ENCODE results near the gene PITPNB. TPM values are rescaled to one million over a fixed set of nuclear protein-coding genes. Genes with fewer than 3 reads are reported as not detected.

The PITPNB gene
- 32.3 TPM for total RNA-seq

DNA sequence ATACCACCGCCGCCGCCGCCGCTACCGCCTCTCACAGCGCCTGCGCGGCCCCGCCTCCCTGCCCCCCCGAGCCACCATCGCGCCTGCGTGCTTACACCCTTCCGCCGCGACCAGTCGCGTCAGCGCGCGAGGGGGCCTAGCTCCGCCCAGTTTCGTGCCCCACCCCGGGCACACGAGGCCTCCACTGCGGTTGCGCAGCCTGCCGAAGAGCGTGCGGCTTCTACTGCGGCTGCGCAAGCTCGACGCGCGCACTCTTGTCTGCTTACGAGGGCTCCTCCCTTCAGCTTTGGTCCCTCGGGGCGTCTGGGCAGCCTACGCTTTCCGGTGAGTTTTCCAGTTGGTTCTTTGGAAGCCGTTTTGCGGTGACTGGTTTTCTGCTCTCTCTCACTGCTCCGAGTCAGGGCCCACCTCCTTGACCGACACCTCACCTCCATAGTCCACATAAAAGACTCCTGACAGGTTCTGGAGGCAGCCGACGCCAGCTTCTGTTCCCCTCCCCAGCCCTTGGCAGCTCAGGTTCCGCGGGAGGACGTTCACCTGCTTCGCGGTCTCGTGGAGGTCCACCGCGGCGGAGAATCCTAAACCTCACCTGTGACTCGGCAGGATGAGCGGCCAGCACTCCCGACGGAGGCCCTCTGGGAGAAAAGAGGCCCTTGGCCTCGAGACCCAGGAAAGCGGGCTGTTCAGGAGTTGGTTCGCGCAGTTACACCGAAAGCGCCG is at the start of gene PITPNB:
TSS of gene PITPNB (minus strand) at position 35 of the 720 bp plus-strand sequence. CDS start 65 bp downstream, outside the sequence.
- peak; percentile 91 for DNase-seq

DNA sequence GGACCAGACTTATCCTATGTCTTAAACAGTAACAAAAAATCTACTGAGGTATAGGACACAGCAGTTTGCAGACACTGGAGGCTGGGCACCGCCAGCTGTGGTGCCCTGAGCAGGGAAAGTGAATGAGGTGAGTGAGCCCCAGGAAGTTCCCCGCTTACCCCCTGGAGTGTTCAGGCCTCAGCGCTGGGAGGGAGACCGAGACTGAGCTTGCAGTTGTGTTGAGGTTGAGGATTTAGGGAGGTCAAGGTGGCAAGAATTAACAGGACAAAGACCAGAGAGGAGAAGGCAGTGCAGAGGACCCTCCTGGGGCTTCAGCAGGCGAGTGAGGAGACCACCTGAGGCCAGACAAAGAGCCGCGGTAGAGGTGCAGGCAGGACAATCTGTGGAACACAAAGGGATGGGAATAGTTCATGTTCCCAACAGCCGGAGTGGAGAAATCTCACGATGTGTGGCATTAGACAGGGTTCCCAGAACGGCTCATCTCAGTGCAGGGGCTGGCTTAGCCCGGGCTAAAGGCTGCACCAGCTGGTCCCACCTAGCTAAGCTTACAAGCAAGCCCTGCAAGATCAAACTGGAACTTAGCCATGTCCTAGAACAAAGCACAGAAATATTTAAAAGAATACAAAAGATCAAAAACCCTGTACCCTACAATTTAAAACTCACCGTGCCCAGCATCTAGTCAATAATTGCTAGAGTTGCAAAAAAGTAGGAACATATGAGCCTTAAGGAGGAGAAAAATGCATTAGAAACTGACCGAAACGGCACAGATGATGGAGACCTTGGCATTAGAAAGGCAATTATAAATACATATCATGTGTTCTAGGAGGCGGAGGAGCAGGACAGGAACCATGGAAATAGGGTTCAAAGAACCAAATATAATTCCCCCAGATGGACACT is 47.4 kb upstream of the PITPNB start:
- no peak for DNase-seq

GRCh38 chr22:27962268-27963044 is 43.4 kb upstream of the PITPNB start:
- no peak for DNase-seq

- no peak for DNase-seq
Observed at GRCh38 chr22:27961680-27962079, 42.6 kb upstream of the PITPNB start.

GRCh38 chr22:27961182-27961581 is 42.1 kb upstream of the PITPNB start:
- DNase-seq = no peak

- no peak for DNase-seq
Observed at GRCh38 chr22:27959335-27960090, 40.5 kb upstream of the PITPNB start.

- DNase-seq = no peak
Observed at GRCh38 chr22:27952779-27953178, 33.7 kb upstream of the PITPNB start.

- DNase-seq = no peak
Observed at GRCh38 chr22:27952091-27952490, 33.0 kb upstream of the PITPNB start.

GRCh38 chr22:27949421-27949820 is 30.4 kb upstream of the PITPNB start:
- DNase-seq = no peak

DNA sequence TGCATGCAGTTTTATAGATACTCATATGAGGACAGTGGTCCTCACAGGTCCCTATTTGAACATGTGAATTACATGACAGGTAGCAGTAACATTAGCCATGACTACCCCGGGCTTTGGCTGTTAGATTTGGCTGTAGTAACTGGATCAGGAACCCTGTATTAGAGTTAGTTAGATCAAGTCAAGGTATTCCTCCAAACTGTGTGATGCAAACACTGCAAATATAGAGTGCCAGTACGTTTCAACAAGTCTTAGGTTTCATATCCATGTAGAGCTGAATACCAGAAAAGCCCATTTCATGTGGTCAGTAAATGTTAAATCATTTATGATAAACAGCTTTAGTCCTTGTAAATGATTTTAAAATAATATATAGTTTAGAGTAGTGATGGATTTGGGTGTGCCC is 29.5 kb upstream of the PITPNB start:
- DNase-seq = no peak

GRCh38 chr22:27947448-27947847 is 28.4 kb upstream of the PITPNB start:
- no peak for DNase-seq

GRCh38 chr22:27941143-27941542 is 22.1 kb upstream of the PITPNB start:
- no peak for DNase-seq

DNA sequence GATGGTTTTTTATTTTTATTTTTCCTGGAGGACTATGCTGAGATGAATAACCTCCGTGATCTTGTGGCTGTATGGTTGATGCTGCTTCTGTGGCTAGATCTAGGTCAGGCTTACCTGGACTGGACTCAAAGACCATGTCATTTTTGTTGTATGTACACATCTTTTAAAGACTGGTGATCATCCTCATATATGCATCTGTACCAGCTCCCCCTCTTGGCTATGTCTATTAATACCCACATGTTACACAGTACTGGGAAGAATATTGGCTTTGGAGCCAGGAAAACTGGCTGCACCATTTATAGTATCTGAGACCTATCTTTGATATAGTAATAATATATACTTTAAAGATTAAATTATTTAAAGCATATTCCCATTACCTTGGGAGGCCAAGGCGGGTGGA is 18.4 kb upstream of the PITPNB start:
- DNase-seq = no peak

DNA sequence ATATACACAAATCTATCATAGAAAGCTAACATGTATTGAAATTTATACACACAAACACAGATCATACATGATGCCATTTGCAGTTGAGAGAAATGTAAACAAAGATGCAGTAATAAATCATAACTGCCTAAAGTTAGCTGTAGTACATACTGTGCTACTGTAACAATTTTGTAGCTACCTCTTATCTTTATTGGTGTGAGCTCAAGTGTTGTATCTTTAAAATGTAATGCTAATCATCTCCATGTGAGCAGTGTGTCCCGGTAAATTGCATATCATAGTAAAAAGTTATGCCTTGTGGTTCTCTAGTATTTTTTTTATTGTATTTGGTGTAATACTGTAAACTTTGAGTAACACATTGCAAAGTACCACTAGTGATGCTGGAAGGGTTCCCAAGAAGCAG is 16.8 kb upstream of the PITPNB start:
- no peak for DNase-seq

DNA sequence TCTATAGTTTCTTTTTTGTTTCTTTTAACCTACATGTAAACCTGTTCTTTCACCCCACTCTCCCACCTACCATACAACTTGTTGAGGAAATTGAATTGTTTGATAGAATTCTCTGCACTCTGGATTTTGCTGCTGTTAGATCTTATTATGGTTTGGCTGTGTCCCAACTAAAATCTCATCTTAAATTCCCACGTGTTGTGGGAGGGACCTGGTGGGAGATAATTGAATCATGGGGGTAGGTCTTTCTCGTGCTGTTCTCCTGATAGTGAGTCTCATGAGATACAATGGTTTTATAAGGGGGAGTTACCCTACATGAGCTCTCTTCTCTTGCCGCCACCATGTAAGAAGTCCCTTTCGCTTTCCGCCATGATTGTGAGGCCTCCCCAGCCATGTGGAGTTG is 15.0 kb upstream of the PITPNB start:
- DNase-seq = no peak

GRCh38 chr22:27933186-27933983 is 14.3 kb upstream of the PITPNB start:
- DNase-seq = no peak

- DNase-seq = no peak
Observed at GRCh38 chr22:27930331-27931060, 11.4 kb upstream of the PITPNB start.

- no peak for DNase-seq
Observed at GRCh38 chr22:27927608-27928007, 8.6 kb upstream of the PITPNB start.

DNA sequence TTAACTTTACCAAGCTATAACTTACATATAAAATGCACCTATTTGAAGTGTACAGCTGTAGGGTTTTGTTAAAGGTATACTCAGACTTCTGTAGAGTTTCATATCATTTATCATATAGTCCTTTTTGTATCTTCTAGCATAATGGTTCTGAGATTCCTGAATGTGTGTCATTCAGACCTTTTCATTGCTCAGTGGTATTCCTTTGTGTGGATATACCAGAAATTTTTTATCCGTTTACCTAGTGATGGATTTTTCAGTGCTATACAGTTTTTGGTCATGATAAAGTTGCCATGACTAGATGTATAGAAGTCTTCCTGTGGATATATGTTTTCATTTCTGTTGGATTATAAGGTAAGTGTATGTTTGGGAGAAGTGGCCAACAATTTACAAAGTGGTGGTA is 6.3 kb upstream of the PITPNB start:
- DNase-seq = no peak

DNA sequence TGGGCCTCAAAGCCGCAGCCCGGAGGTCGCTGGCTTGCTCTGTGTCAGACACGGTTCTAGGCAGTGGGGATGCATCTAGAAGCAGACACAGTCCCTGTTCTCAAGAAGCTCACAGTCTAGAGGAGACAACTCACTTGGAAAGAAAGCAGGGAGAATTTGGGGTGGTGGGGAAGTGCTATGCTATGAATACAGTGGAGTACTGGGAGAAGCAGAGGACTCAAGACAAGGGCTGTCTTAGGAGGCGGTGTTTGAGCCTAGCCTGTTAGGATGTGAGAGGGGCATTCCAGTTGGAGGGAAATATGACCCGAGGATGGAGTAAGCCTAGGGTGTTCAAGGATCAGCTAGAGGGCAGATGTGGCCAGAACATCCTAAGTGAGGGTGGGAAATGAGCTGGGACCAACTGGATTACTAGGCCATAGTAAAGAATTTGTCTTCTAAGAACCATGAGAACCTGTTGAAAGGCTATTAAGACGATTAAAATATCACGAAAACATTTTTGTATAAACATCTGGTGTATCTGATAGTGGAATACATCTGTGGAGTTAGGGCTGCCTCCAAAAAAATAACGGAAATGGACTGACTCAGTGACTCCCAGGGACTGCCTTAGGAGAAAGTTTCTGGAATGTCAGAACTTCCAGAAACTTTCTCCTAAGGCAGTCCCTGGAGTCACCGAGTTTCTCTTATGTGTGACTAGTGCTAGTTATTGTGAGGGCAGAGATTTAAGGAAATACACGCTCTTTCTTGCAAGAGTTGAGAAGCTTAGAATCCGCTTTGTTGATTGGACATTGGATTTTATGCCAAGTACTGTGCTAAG is 1.1 kb upstream of the PITPNB start:
- no peak for DNase-seq
